Esophagus muscularis mucosa (tissue), 4 donors: ENCODE measurements around the gene ARHGEF2.

ENCODE experiments used
- CTCF ChIP-seq, 3 experiments: fragments of 200-600 bp in 2 of 3; fragments of 450-650 bp in 1 of 3; sonication (generic) in 2 of 3; IDR thresholded peaks; one replicate each; pipeline ENCODE4 v1.5.1; 2017 to 2019; ENCODE audit warnings: antibody characterized with exemption in 3 of 3, mild to moderate bottlenecking in 2 of 3, moderate library complexity in 1 of 3
- EP300 ChIP-seq: sonication (generic); formaldehyde crosslinking; IDR thresholded peaks from one replicate; pipeline ENCODE4 v1.6.1; 2017; ENCODE audit warnings: antibody characterized with exemption
- POLR2A ChIP-seq: fragments of 450-650 bp; IDR thresholded peaks from one replicate; pipeline ENCODE4 v1.6.1; 2017; ENCODE audit warnings: antibody characterized with exemption, moderate library complexity, mild to moderate bottlenecking, low read depth
- POLR2AphosphoS5 ChIP-seq, 2 donors: sonication (generic); formaldehyde crosslinking; IDR thresholded peaks; one replicate each; pipeline ENCODE4 v1.6.1; 2017; ENCODE audit warnings: antibody characterized with exemption in 2 of 2

GRCh38 chr1:155964193-155964592, 14.2 kb downstream of the ARHGEF2 start:
- TF ChIP-seq CTCF (IDR thresholded peaks at IDR 0.05), result no peak
- no peak for TF ChIP-seq EP300
- no peak for TF ChIP-seq POLR2A
- no peak for TF ChIP-seq POLR2AphosphoS5 (IDR thresholded peaks at IDR 0.05)
